ENCODE results near the gene DYNC1I1.

DYNC1I1 gene

GRCh38 chr7:95749515-95749914 lies 22.8 kb upstream of the DYNC1I1 start:
- no peak for DNase-seq (ENCODE audit: extremely low read depth, low read depth)

GRCh38 chr7:95753440-95753839 lies 18.9 kb upstream of the DYNC1I1 start:
- TF ChIP-seq CTCF (IDR thresholded peaks at IDR 0.05; ENCODE audit: low read depth, low read length), result no peak

More at GRCh38 chr7:95749515-95749914, 22.8 kb upstream of the DYNC1I1 start:
- TF ChIP-seq CTCF (IDR thresholded peaks at IDR 0.05; ENCODE audit: low read depth, low read length), result no peak

GRCh38 chr7:95755277-95755934 lies 16.9 kb upstream of the DYNC1I1 start:
- TF ChIP-seq CTCF (IDR thresholded peaks at IDR 0.05; ENCODE audit: low read depth, low read length), result no peak
- no peak for DNase-seq (ENCODE audit: extremely low read depth, low read depth)

More at GRCh38 chr7:95753440-95753839, 18.9 kb upstream of the DYNC1I1 start:
- no peak for DNase-seq (ENCODE audit: extremely low read depth, low read depth)

GRCh38 chr7:95758187-95758586 lies 14.2 kb upstream of the DYNC1I1 start:
- no peak for DNase-seq (ENCODE audit: extremely low read depth, low read depth)
- no peak for TF ChIP-seq CTCF (IDR thresholded peaks at IDR 0.05; ENCODE audit: low read depth, low read length)

- TF ChIP-seq CTCF (IDR thresholded peaks at IDR 0.05; ENCODE audit: low read depth, low read length), result no peak
- no peak for DNase-seq (ENCODE audit: extremely low read depth, low read depth)
These were observed 6.3 kb upstream of the DYNC1I1 start for GRCh38 chr7:95766086-95766485.

- TF ChIP-seq CTCF (IDR thresholded peaks at IDR 0.05; ENCODE audit: low read depth, low read length), result no peak
- DNase-seq (ENCODE audit: extremely low read depth, low read depth), result no peak
These were observed 5.7 kb upstream of the DYNC1I1 start for GRCh38 chr7:95766657-95767056.

- TF ChIP-seq CTCF (IDR thresholded peaks at IDR 0.05; ENCODE audit: low read depth, low read length), result no peak; the same call in 1 of the 2 replicates
- no peak for DNase-seq (ENCODE audit: extremely low read depth, low read depth)
These were observed 622 bp downstream of the DYNC1I1 start for GRCh38 chr7:95772771-95773581.

Measured in AG09319 (cell line).